Stimulated activated CD4-positive, alpha-beta T cell treated with anti-CD3 and anti-CD28 coated beads, TNF-alpha, amount 100 ng/mL, for 4 hours (primary cell): ENCODE data around the gene DAAM1.

Experiments used
- DNase-seq, 3 experiments: peaks; one replicate each; pipeline ENCODE4 v3.0.0-alpha.2; 2020; ENCODE audit warnings: low read depth in 3 of 3

DAAM1 gene

GRCh38 chr14:59221568-59221967 is 33.1 kb downstream of the DAAM1 start:
- no peak for DNase-seq

- no peak for DNase-seq
These were observed 35.9 kb downstream of the DAAM1 start for GRCh38 chr14:59224341-59224740.

- no peak for DNase-seq
These were observed 36.8 kb downstream of the DAAM1 start for GRCh38 chr14:59225281-59225680.

- DNase-seq = no peak
These were observed 40.0 kb downstream of the DAAM1 start for GRCh38 chr14:59228421-59228820.

GRCh38 chr14:59229653-59230406 is 41.4 kb downstream of the DAAM1 start:
- DNase-seq = no peak

- DNase-seq = no peak
These were observed 47.7 kb downstream of the DAAM1 start for GRCh38 chr14:59236195-59236594.

GRCh38 chr14:59238216-59238615 is 49.7 kb downstream of the DAAM1 start:
- DNase-seq = no peak

GRCh38 chr14:59239022-59239421 is 50.6 kb downstream of the DAAM1 start:
- no peak for DNase-seq

GRCh38 chr14:59240356-59240755 is 51.9 kb downstream of the DAAM1 start:
- DNase-seq = no peak

- DNase-seq = no peak
These were observed 52.7 kb downstream of the DAAM1 start for GRCh38 chr14:59241121-59241520.

GRCh38 chr14:59243174-59243573 is 54.7 kb downstream of the DAAM1 start:
- DNase-seq = no peak

- no peak for DNase-seq
These were observed 56.1 kb downstream of the DAAM1 start for GRCh38 chr14:59244581-59244980.

GRCh38 chr14:59245809-59246295 is 57.4 kb downstream of the DAAM1 start:
- no peak for DNase-seq

- no peak for DNase-seq
These were observed 58.1 kb downstream of the DAAM1 start for GRCh38 chr14:59246566-59246965.

GRCh38 chr14:59247801-59248584 is 59.5 kb downstream of the DAAM1 start:
- DNase-seq = no peak

GRCh38 chr14:59249029-59249428 is 60.6 kb downstream of the DAAM1 start:
- no peak for DNase-seq

- DNase-seq = no peak
These were observed 63.6 kb downstream of the DAAM1 start for GRCh38 chr14:59251811-59252771.

GRCh38 chr14:59252772-59253500 is 64.5 kb downstream of the DAAM1 start:
- DNase-seq = no peak

GRCh38 chr14:59253527-59253926 is 65.1 kb downstream of the DAAM1 start:
- DNase-seq = no peak

GRCh38 chr14:59254146-59254910 is 65.9 kb downstream of the DAAM1 start:
- no peak for DNase-seq
